GM19239 (cell line): ENCODE data around the gene PCDHA1.
"Not testable (repeated sequence)": the region's sequence is repeated elsewhere in the genome, so short reads cannot be mapped to it uniquely, and the experiment has no call there.

Experiments used
- DNase-seq: peaks from one replicate; pipeline ENCODE4 v3.0.0; 2011; ENCODE audit warnings: low spot score; ENCODE audit not compliant: insufficient read length
- FAIRE-seq: peaks from 2 replicates; lab custom pipeline; 2011; peaks lifted over from hg19 to GRCh38; lab: Jason Lieb, UNC

The PCDHA1 gene

GRCh38 chr5:140785905-140786686 lies at the start of gene PCDHA1:
PCDHA1 (plus strand) TSS chr5:140786140.
- no peak for DNase-seq
- no peak for FAIRE-seq

- FAIRE-seq (no peak), DNase-seq (no peak)
These were observed 48.5 kb upstream of the PCDHA1 start for GRCh38 chr5:140737486-140737885.

DNA sequence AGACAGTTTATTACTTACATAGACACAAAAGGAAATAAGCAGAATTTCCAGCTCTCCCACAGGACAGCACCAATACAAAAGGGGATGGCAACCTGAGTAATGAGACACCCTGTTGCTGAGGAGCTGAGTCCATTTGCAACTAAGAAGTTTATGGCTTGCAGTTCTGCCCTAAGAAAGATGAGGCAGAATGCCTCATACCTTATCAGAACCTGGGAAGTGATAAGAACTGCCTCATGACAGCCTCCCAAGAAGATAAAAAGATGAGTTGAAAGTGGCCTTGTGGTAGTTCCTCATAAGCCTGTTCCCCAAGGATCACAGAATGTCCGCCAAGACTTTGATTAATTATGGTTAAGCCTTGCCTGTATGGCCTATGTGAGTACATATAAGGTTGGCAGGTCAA lies 44.0 kb upstream of the PCDHA1 start:
- DNase-seq, result no peak
- no peak for FAIRE-seq

- DNase-seq (no peak), FAIRE-seq (no peak)
These were observed 32.4 kb upstream of the PCDHA1 start for GRCh38 chr5:140753561-140753960.

DNA sequence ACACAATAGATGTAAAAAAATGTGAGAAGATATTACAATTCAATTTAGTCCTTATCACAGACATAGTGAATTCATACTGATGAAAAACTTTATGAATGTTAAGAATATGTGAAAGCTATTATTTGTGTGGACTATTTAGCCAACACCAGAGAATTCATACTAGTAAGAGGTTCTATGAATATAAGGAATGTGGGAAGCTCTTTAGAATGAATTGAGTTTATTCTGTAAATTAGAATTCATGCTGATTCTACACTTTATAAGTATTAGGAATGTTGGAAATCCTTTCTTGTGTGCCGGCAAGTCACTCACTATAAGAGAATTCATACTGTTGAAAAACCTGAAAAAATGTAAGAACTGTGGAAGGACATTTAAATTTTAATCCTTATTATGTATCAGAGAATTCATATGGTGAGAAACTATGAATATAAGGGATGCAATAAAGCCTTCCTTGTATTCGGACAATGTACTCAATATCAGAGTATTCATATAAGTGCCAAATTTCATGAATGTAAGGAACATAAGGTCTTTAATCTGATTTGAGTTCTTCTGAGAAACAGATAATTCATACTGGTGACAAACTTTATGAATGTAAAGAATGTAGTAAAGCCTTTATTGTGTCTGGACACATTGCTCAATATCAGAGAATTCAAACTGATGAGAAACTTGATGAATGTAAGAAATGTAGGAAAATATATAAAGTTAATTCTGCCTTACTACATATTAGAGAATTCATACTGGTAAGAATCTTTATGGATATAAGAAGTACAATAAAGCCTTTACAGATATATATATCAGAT lies 21.6 kb upstream of the PCDHA1 start:
- no peak for FAIRE-seq
- no peak for DNase-seq

DNA sequence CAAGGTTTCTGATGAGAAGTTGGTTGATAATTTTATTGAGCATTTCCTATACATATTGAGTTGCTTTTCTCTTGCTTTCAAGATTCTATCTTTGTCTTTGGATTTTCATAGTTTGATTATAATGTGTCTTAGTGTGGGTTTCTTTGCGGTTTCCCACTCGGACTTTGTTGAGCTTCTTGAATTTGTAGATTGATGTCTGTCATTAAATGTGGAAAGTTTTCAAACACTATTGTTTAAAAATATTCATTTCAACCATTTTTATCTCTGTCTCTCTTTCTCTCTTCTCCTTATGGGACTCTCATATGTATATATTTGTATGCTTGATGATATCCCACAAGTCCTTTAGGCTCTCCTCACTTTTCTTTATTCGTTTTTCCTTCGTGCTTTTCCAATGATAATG lies 18.5 kb upstream of the PCDHA1 start:
- no peak for DNase-seq
- FAIRE-seq, result no peak

- DNase-seq (no peak), FAIRE-seq (no peak)
These were observed 5.4 kb upstream of the PCDHA1 start for GRCh38 chr5:140780512-140780911.

GRCh38 chr5:140787422-140787821 lies 1.5 kb downstream of the PCDHA1 start:
- not testable (repeated sequence) for DNase-seq, FAIRE-seq

- not testable (repeated sequence) for FAIRE-seq, DNase-seq
These were observed 2.0 kb downstream of the PCDHA1 start for GRCh38 chr5:140787849-140788504.

- FAIRE-seq, result no peak
These were observed 5.1 kb downstream of the PCDHA1 start for GRCh38 chr5:140791089-140791488.

DNA sequence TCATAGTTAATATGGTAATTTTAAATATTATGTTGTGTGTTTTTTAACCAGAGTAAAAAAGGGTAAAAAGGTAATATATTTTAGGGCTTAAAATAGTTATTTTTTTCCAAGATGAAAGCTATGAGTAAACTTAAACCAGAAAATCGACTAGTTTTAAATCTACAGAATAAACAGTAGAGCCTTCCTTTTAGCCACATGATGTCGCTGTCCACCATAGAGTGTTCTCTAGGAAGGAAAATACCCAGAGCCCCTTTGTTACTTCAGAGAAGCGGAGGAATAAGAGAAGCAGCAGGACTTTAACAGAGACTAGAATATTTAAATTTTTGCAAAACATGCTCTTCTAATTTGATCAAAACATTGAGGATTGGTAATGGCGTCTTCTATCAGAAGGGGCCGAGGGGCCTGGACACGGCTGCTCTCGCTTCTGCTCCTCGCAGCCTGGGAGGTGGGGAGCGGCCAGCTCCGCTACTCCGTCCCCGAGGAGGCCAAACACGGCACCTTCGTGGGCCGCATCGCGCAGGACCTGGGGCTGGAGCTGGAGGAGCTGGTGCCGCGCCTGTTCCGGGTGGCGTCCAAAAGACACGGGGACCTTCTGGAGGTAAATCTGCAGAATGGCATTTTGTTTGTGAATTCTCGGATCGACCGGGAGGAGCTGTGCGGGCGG lies 8.8 kb downstream of the PCDHA1 start, which contains the start of gene PCDHA2:
Gene PCDHA2 (plus strand): TSS at position 258 of the 664 bp plus-strand sequence.
- DNase-seq (no peak), FAIRE-seq (no peak)

More at GRCh38 chr5:140791089-140791488, 5.1 kb downstream of the PCDHA1 start:
- no peak for DNase-seq

DNA sequence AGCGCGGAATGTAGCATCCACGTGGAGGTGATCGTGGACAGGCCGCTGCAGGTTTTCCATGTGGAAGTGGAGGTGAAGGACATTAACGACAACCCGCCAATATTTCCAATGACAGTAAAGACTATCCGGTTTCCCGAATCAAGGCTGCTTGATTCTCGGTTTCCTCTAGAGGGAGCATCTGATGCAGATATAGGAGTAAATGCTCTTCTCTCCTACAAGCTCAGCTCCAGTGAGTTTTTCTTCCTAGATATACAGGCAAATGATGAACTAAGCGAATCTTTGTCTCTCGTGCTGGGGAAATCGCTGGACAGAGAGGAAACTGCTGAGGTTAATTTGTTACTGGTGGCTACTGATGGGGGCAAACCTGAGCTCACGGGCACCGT lies 9.3 kb downstream of the PCDHA1 start:
- no peak for DNase-seq
- no peak for FAIRE-seq

DNA sequence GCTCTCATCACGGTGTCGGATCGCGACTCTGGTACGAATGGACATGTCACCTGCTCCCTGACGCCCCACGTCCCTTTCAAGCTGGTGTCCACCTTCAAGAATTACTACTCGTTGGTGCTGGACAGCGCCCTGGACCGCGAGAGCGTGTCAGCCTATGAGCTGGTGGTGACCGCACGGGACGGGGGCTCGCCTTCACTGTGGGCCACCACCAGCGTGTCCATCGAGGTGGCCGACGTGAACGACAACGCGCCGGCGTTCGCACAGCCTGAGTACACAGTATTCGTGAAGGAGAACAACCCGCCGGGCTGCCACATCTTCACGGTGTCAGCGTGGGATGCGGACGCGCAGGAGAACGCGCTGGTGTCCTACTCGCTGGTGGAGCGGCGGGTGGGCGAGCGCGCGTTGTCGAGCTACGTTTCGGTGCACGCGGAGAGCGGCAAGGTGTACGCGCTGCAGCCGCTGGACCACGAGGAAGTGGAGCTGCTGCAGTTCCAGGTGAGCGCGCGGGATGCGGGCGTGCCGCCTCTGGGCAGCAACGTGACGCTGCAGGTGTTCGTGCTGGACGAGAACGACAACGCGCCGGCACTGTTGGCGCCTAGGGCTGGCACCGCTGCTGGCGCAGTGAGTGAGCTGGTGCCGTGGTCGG lies 10.3 kb downstream of the PCDHA1 start:
- FAIRE-seq, DNase-seq: not testable (repeated sequence)

- FAIRE-seq, result no peak
- no peak for DNase-seq
These were observed 10.8 kb downstream of the PCDHA1 start for GRCh38 chr5:140796718-140797095.

DNA sequence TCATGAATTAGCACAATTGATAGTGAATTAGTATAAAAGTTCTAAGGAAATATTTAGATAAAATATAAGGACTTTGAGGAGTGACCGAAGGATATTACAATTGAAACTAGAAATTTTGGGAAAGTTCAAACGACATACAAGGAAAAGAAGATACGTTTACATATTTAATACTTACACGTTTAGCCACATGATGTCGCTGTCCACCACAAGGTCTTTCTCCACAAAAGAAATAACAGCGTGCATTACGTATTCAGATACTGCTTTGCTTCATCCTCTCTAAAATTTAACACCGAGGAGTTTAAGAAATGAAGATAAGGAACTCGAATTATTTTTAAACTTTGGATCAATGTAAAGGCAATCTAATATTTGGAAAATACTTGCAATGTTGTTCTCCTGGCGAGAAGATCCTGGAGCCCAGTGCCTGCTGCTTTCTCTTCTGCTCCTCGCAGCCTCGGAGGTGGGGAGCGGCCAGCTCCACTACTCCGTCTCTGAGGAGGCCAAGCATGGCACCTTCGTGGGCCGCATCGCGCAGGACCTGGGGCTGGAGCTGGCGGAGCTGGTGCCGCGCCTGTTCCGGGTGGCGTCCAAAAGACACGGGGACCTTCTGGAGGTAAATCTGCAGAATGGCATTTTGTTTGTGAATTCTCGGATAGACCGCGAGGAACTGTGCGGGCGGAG lies 15.0 kb downstream of the PCDHA1 start, which contains the start of gene PCDHA3:
Gene PCDHA3 (plus strand): TSS at position 242 of the 678 bp plus-strand sequence.
- FAIRE-seq, result no peak
- no peak for DNase-seq

DNA sequence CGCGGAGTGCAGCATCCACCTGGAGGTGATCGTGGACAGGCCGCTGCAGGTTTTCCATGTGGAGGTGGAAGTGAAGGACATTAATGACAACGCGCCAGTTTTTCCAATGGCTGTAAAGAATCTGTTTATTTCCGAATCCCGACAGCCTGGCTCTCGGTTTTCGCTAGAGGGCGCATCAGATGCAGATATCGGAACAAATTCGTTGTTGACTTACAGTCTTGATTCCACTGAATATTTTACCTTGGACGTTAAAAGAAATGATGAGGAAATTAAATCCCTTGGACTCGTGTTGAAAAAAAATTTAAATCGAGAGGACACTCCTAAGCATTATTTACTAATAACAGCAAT lies 15.5 kb downstream of the PCDHA1 start:
- FAIRE-seq (no peak), DNase-seq (no peak)

GRCh38 chr5:140802381-140802780 lies 16.4 kb downstream of the PCDHA1 start:
- not testable (repeated sequence) for DNase-seq, FAIRE-seq

DNA sequence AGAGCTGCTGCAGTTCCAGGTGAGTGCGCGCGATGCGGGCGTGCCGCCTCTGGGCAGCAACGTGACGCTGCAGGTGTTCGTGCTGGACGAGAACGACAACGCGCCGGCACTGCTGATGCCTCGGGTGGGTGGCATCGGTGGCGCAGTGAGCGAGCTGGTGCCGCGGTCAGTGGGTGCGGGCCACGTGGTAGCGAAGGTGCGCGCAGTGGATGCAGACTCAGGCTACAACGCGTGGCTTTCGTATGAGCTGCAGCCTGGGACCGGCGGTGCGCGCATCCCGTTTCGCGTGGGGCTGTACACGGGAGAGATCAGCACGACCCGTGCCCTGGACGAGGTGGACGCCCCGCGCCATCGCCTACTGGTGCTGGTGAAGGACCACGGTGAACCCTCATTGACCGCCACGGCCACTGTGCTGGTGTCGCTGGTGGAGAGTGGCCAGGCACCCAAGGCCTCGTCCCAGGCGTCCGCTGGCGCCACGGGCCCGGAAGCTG lies 16.9 kb downstream of the PCDHA1 start:
- FAIRE-seq (no peak), DNase-seq (no peak)
